ENCODE measurements around the gene ARHGEF28.

ARHGEF28 gene

GRCh38 chr5:73825736-73826135, 199.7 kb downstream of the ARHGEF28 start:
- TF ChIP-seq REST (IDR thresholded peaks at IDR 0.05; ENCODE audit: insufficient read depth in 1 of 2, low read depth in 2 of 2, low read length in 2 of 2): no peak
- no peak for TF ChIP-seq TAF1 (IDR thresholded peaks at IDR 0.05; ENCODE audit: borderline replicate concordance, insufficient read depth, low read length)
- no peak for TF ChIP-seq SIN3A (IDR thresholded peaks at IDR 0.05; ENCODE audit: borderline replicate concordance, insufficient read depth, low read length)
- no peak for TF ChIP-seq POLR2AphosphoS5 (IDR thresholded peaks at IDR 0.05; ENCODE audit: low read depth, low read length)
- no peak for TF ChIP-seq FOXP2 (optimal IDR thresholded peaks at IDR 0.05; ENCODE audit: borderline replicate concordance, extremely low read depth, extremely low read length, insufficient read depth)

GRCh38 chr5:73826301-73827105, 200.5 kb downstream of the ARHGEF28 start:
- TF ChIP-seq FOXP2 (optimal IDR thresholded peaks at IDR 0.05; ENCODE audit: borderline replicate concordance, extremely low read depth, extremely low read length, insufficient read depth): no peak
- TF ChIP-seq POLR2AphosphoS5 (IDR thresholded peaks at IDR 0.05; ENCODE audit: low read depth, low read length): no peak
- TF ChIP-seq REST (IDR thresholded peaks at IDR 0.05; ENCODE audit: insufficient read depth in 1 of 2, low read depth in 2 of 2, low read length in 2 of 2): no peak
- TF ChIP-seq TAF1 (IDR thresholded peaks at IDR 0.05; ENCODE audit: borderline replicate concordance, insufficient read depth, low read length): no peak
- TF ChIP-seq SIN3A (IDR thresholded peaks at IDR 0.05; ENCODE audit: borderline replicate concordance, insufficient read depth, low read length): no peak

GRCh38 chr5:73827106-73827450, 201.1 kb downstream of the ARHGEF28 start:
- TF ChIP-seq POLR2AphosphoS5 (IDR thresholded peaks at IDR 0.05; ENCODE audit: low read depth, low read length): no peak

GRCh38 chr5:73828465-73828864, 202.5 kb downstream of the ARHGEF28 start:
- TF ChIP-seq TAF1 (IDR thresholded peaks at IDR 0.05; ENCODE audit: borderline replicate concordance, insufficient read depth, low read length) (no peak), POLR2AphosphoS5 (IDR thresholded peaks at IDR 0.05; ENCODE audit: low read depth, low read length) (no peak), SIN3A (IDR thresholded peaks at IDR 0.05; ENCODE audit: borderline replicate concordance, insufficient read depth, low read length) (no peak), FOXP2 (optimal IDR thresholded peaks at IDR 0.05; ENCODE audit: borderline replicate concordance, extremely low read depth, extremely low read length, insufficient read depth) (no peak), REST (IDR thresholded peaks at IDR 0.05; ENCODE audit: insufficient read depth in 1 of 2, low read depth in 2 of 2, low read length in 2 of 2) (no peak)

GRCh38 chr5:73830646-73831045, 204.7 kb downstream of the ARHGEF28 start:
- TF ChIP-seq FOXP2 (optimal IDR thresholded peaks at IDR 0.05; ENCODE audit: borderline replicate concordance, extremely low read depth, extremely low read length, insufficient read depth) (no peak), REST (IDR thresholded peaks at IDR 0.05; ENCODE audit: insufficient read depth in 1 of 2, low read depth in 2 of 2, low read length in 2 of 2) (no peak), TAF1 (IDR thresholded peaks at IDR 0.05; ENCODE audit: borderline replicate concordance, insufficient read depth, low read length) (no peak), POLR2AphosphoS5 (IDR thresholded peaks at IDR 0.05; ENCODE audit: low read depth, low read length) (no peak), SIN3A (IDR thresholded peaks at IDR 0.05; ENCODE audit: borderline replicate concordance, insufficient read depth, low read length) (no peak)
